Activated B cell treated with CpG ODN at 0.5 μM for 24 hours (primary cell): ENCODE measurements around the gene MPRIP. TPM values are rescaled to one million over a fixed set of nuclear protein-coding genes. Genes with fewer than 3 reads are reported as not detected.

Experiments used
- ATAC-seq: fragments of 200-7000 bp; cut with Tn5 transposase; one replicate; pipeline ENCODE4 v1.10.0; 2021; ENCODE audit warnings: low read depth, mild to moderate bottlenecking, moderate library complexity
- CTCF ChIA-PET: fragments of 350-600 bp; sonication (Branson Sonifier 250); formaldehyde crosslinking; loops from one replicate; lab custom pipeline; 2021; ENCODE audit warnings: antibody characterized with exemption; lab: Charles Lee
- POLR2A ChIA-PET: fragments of 350-600 bp; sonication (Branson Sonifier 250); formaldehyde crosslinking; loops from one replicate; lab custom pipeline; 2021; ENCODE audit warnings: antibody characterized with exemption; lab: Charles Lee
- DNase-seq: peaks from one replicate; pipeline ENCODE4 v3.0.0; 2022
- H3K27ac Mint-ChIP-seq: one replicate; pipeline ENCODE4 v1.8.0; 2020; ENCODE audit warnings: mixed read lengths
- H3K27me3 Mint-ChIP-seq: one replicate; pipeline ENCODE4 v1.8.0; 2021; ENCODE audit warnings: mixed read lengths
- H3K36me3 Mint-ChIP-seq: one replicate; pipeline ENCODE4 v1.8.0; 2021; ENCODE audit warnings: low read depth, mixed read lengths
- H3K4me1 Mint-ChIP-seq: one replicate; pipeline ENCODE4 v1.8.0; 2021; ENCODE audit warnings: mixed read lengths
- H3K4me3 Mint-ChIP-seq: one replicate; pipeline ENCODE4 v1.8.0; 2020; ENCODE audit warnings: mild to moderate bottlenecking, mixed read lengths
- H3K9me3 Mint-ChIP-seq: one replicate; pipeline ENCODE4 v1.8.0; 2020; ENCODE audit warnings: mixed read lengths
- intact Hi-C: fragments of 100-400 bp; cut with micrococcal nuclease; formaldehyde crosslinking; loops from one replicate; pipeline ENCODE4 v1.15.1; 2024
- total RNA-seq: library from RNA; stranded (reverse); gene quantifications from 2 replicates; pipeline ENCODE4 v1.2.3, GENCODE V29; 2022
- TF ChIP-seq, protein P1 (sequence below): fragments of 200-600 bp; IDR thresholded peaks from one replicate; pipeline ENCODE4 v1.8.0; 2022; ENCODE audit warnings: antibody characterized with exemption, mild to moderate bottlenecking

Gene MPRIP
- total RNA-seq, 1 donor from 2014 or later, result 231 TPM

DNA sequence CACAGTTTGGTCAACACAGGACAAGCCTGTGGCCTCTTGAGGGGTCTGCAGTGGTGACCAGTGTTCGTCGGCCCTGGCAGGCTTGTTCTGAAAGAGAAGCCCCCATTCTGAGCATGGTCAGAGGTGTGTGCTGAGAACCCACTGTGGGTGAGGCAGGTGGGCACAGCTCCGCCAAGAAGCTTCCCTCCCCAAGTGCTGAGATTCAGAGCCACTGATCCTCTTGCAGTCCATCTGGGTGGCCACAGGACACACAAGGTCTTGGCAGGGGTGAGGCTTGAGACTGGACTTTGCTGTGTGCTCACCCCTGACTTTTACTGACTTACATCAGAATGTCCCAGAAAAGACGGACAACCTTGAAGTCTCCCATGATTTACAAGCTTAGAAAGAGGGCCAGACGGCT, 18.7 kb downstream of the MPRIP start:
- ATAC-seq (no peak), DNase-seq (no peak)
- ChIA-PET POLR2A (no interaction called here), CTCF (no interaction called here)
- intact Hi-C loops, result no loop called here
- no peaks in the 10 kb centered on the region for H3K27me3 Mint-ChIP-seq
- no peaks in the 10 kb centered on the region for H3K9me3 Mint-ChIP-seq
- peaks cover 31% of the 10 kb centered on the region for H3K36me3 Mint-ChIP-seq
- H3K4me3 Mint-ChIP-seq, result no peak overlapping the region
- H3K27ac Mint-ChIP-seq, result peak overlapping the region; percentile 50
- TF ChIP-seq, protein P1, sequence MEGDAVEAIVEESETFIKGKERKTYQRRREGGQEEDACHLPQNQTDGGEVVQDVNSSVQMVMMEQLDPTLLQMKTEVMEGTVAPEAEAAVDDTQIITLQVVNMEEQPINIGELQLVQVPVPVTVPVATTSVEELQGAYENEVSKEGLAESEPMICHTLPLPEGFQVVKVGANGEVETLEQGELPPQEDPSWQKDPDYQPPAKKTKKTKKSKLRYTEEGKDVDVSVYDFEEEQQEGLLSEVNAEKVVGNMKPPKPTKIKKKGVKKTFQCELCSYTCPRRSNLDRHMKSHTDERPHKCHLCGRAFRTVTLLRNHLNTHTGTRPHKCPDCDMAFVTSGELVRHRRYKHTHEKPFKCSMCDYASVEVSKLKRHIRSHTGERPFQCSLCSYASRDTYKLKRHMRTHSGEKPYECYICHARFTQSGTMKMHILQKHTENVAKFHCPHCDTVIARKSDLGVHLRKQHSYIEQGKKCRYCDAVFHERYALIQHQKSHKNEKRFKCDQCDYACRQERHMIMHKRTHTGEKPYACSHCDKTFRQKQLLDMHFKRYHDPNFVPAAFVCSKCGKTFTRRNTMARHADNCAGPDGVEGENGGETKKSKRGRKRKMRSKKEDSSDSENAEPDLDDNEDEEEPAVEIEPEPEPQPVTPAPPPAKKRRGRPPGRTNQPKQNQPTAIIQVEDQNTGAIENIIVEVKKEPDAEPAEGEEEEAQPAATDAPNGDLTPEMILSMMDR, result no peak
- peaks cover 60% of the 10 kb centered on the region for H3K4me1 Mint-ChIP-seq

DNA sequence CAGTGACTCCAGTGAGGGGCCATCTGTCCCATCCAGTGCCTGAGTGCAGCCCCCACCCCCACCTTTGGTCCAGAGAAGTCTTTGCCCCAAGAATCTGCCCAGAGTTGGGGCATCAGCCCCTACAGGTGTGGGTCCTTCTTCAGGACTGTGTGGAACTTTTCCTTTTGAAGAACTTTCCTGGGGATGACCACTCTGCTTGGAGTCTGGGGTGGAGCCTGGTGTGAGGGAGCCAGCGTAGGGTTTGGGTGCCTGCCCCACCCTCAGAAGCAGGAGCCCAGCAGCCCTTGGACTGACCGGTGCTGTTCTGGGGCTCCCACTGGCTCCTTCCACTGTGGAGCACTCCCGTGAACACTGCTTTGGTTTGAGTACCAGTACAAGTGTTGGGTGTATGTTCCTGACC, 19.3 kb downstream of the MPRIP start:
- Mint-ChIP-seq H3K27me3 (no peaks in the 10 kb centered on the region), H3K9me3 (no peaks in the 10 kb centered on the region), H3K27ac (peak overlapping the region; percentile 50), H3K36me3 (peaks cover 31% of the 10 kb centered on the region), H3K4me3 (no peak overlapping the region), H3K4me1 (peaks cover 64% of the 10 kb centered on the region)
- intact Hi-C loops, result no loop called here
- CTCF ChIA-PET, result no interaction called here
- ATAC-seq (no peak), DNase-seq (peak; percentile 11)
- TF ChIP-seq, protein P1, result no peak
- POLR2A ChIA-PET, result no interaction called here

DNA sequence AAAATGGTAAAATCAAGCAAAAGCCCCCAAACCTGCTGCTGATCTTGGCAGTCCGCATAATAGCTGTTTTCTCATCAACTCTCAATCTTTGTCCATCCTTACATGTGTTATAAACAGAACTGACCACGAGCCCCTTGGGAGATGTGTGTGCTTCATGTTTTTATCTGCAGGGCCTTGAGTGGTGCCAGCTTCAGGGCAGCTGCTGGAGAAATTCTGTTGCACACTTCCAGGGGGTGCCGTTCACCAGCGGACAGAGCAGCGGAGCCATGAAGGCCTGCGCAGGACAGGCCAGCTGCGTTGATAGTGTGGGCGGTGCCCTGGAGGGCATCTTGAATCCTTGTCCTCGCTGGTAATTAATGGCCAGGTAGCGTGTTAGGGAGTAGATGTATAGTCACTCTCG, 20.1 kb downstream of the MPRIP start:
- H3K4me3 Mint-ChIP-seq, result peak overlapping the region; percentile 5
- ChIA-PET POLR2A (interaction anchor here (0.9 kb wide), 1 partner anchor 8 kb away, joined by 4 read pairs; no protein-coding TSS in a partner anchor), CTCF (no interaction called here)
- H3K4me1 Mint-ChIP-seq, result peaks cover 68% of the 10 kb centered on the region
- intact Hi-C loops, result no loop called here
- H3K36me3 Mint-ChIP-seq, result peaks cover 26% of the 10 kb centered on the region
- DNase-seq (no peak), ATAC-seq (peak; percentile 18)
- H3K27me3 Mint-ChIP-seq, result no peaks in the 10 kb centered on the region
- H3K27ac Mint-ChIP-seq, result peak overlapping the region; percentile 77
- TF ChIP-seq, protein P1, result no peak
- H3K9me3 Mint-ChIP-seq, result no peaks in the 10 kb centered on the region

DNA sequence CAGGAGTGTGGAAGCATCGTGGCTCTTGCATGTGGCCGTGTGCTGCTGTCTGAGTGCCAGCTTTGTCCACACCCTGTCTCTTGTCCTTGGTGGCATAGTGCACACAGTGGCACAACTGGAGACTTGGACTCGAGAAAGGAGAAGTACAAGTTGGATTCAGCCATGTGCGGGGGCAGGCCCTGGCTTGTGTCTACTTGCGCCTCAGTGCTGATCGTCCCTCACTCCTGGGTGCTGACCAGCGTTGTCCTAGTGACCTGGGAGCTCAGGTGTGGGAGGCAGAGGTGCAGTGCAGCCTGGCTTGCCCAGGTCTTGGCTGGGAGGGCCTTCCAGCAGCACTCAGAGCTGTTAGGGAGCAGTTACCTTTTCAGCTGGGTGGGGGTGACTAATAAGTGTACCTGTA, 20.6 kb downstream of the MPRIP start:
- H3K27ac Mint-ChIP-seq, result peak overlapping the region; percentile 77
- peaks cover 71% of the 10 kb centered on the region for H3K4me1 Mint-ChIP-seq
- TF ChIP-seq, protein P1, result no peak
- no peaks in the 10 kb centered on the region for H3K27me3 Mint-ChIP-seq
- DNase-seq, result no peak
- H3K36me3 Mint-ChIP-seq, result peaks cover 25% of the 10 kb centered on the region
- H3K4me3 Mint-ChIP-seq, result peak overlapping the region; percentile 5
- no peak for ATAC-seq
- no peaks in the 10 kb centered on the region for H3K9me3 Mint-ChIP-seq
- CTCF ChIA-PET, result no interaction called here
- POLR2A ChIA-PET, result interaction anchor here (0.9 kb wide), 1 partner anchor 9 kb away, joined by 4 read pairs; no protein-coding TSS in a partner anchor
- intact Hi-C loops, result no loop called here

DNA sequence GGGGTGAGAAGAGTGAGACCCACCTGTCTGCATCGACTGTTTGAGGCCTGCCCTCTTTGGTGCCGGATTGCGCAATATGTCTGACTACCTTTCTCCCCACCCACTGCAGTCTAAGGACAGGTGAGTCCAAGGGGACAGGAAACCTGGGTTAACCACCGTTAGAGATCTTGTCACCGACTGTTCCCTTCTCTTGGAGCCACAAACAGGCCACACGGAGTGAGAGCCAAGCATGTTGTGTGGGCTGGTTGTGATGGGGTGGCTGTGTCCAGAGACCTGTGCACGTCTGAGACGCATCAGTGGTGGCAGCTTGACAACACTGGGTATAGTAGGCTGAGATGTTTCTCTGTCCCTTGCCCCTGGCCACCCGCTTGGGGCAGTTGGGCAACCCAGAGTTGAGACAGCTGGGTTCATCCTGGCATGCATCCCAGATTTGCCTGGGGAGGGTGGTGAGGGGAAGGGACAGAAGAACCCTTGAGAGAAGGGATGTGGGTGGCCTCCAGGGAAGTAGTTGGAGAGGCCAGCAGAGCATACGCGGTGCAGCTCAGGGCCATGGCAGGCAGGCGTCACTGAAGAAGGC, 21.4 kb downstream of the MPRIP start:
- peak overlapping the region; percentile 13 for H3K27ac Mint-ChIP-seq
- H3K9me3 Mint-ChIP-seq, result no peaks in the 10 kb centered on the region
- H3K27me3 Mint-ChIP-seq, result no peaks in the 10 kb centered on the region
- intact Hi-C loops, result no loop called here
- CTCF ChIA-PET, result no interaction called here
- POLR2A ChIA-PET, result interaction anchor here (0.7 kb wide), 1 partner anchor 58 kb away, joined by 3 read pairs; no protein-coding TSS in a partner anchor
- TF ChIP-seq, protein P1, result no peak
- no peak overlapping the region for H3K4me3 Mint-ChIP-seq
- ATAC-seq (no peak), DNase-seq (no peak)
- H3K36me3 Mint-ChIP-seq, result peaks cover 20% of the 10 kb centered on the region
- peaks cover 76% of the 10 kb centered on the region for H3K4me1 Mint-ChIP-seq
